PC-3 (cell line): Measurements from ENCODE around the gene PREX1.

Experiments used
- EZH2 ChIP-seq: fragments of 300-600 bp; sonication (generic); IDR thresholded peaks from one replicate; pipeline ENCODE4 v1.6.1; 2017; ENCODE audit warnings: antibody characterized with exemption, mild to moderate bottlenecking, low read length; ENCODE audit not compliant: unreplicated experiment
- EZH2phosphoT487 ChIP-seq: fragments of 300-600 bp; sonication (generic); IDR thresholded peaks from 2 replicates; pipeline ENCODE4 v1.6.1; 2018; ENCODE audit warnings: mild to moderate bottlenecking, antibody characterized with exemption, low read length, borderline replicate concordance
- TF ChIP-seq, protein P1 (sequence below): fragments of 300-600 bp; sonication (generic); conservative IDR thresholded peaks from 2 replicates; pipeline ENCODE4 v1.5.1; 2017; ENCODE audit warnings: antibody characterized with exemption, low read depth, mild to moderate bottlenecking, low read length

DNA sequence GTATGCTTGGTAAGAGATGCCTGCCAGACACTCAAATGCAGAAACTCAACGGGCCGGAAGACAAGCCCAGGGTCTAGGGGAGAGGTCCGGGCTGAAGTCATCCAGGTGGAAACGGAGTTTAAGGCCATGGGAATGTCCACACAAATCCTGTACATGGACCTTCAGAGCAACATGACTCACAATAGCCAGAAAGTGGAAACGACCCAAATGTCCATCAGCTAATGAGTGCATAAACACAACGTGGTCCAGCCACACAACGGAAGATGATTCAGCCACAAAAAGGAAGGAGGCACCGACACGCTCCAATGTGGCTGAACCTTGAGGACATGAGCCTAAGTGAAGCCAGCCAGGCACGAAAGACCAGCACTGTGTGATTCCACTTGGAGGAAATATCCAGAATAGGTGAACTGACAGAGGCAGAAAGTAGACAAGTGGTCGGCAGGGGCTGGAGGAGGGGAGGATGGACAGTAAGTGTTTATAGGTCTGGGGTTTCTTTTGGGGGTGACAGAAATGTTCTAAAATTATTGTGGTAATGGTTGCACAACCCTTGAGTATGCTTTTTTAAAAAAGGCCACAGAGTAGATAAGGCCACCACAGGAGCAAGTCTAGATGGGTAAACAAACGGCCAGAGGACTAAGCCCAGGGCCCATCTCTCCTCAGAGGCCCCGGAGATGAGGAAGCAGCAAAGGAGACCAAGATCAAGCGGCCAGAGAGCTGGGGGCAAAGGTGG lies 105.6 kb downstream of the PREX1 start:
- TF ChIP-seq, protein P1, sequence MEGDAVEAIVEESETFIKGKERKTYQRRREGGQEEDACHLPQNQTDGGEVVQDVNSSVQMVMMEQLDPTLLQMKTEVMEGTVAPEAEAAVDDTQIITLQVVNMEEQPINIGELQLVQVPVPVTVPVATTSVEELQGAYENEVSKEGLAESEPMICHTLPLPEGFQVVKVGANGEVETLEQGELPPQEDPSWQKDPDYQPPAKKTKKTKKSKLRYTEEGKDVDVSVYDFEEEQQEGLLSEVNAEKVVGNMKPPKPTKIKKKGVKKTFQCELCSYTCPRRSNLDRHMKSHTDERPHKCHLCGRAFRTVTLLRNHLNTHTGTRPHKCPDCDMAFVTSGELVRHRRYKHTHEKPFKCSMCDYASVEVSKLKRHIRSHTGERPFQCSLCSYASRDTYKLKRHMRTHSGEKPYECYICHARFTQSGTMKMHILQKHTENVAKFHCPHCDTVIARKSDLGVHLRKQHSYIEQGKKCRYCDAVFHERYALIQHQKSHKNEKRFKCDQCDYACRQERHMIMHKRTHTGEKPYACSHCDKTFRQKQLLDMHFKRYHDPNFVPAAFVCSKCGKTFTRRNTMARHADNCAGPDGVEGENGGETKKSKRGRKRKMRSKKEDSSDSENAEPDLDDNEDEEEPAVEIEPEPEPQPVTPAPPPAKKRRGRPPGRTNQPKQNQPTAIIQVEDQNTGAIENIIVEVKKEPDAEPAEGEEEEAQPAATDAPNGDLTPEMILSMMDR, result no peak
- TF ChIP-seq EZH2phosphoT487 (no peak), EZH2 (no peak)
